Right lobe of liver (tissue), 4 donors: Measurements from ENCODE around the gene CFAP157.

Source experiments
- POLR2A ChIP-seq: fragments of 450-650 bp; IDR thresholded peaks from one replicate; pipeline ENCODE4 v1.6.1; 2017; ENCODE audit warnings: antibody characterized with exemption, mild to moderate bottlenecking
- TF ChIP-seq, protein P1 (sequence below), 4 donors: fragments of 200-600 bp in 3 of 4; fragments of 450-650 bp in 1 of 4; IDR thresholded peaks; one replicate each; pipeline versions ENCODE4 v1.5.1 to v1.8.0; 2016 to 2022; ENCODE audit warnings: antibody characterized with exemption in 4 of 4, mild to moderate bottlenecking in 2 of 4
- donor health status: DM: no; HTN: no; CAD: no.
- donor health status: DM: no; HTN: no; CAD: no.
- donor health status: DM: no; HTN: yes; CAD: no.

DNA sequence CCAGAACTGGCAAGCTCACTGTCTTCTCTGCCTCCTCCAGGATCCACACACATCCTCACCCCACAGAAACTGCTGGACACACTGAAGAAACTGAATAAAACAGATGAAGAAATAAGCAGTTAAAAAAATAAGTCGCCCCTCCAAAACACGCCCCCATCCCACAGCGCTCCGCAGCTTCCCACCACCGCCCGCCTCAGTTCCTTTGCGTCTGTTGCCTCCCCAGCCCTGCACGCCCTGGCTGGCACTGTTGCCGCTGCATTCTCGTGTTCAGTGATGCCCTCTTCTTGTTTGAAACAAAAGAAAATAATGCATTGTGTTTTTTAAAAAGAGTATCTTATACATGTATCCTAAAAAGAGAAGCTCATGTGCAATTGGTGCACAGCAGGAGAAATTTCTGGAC is 16.1 kb upstream of the CFAP157 start:
- TF ChIP-seq, protein P1, sequence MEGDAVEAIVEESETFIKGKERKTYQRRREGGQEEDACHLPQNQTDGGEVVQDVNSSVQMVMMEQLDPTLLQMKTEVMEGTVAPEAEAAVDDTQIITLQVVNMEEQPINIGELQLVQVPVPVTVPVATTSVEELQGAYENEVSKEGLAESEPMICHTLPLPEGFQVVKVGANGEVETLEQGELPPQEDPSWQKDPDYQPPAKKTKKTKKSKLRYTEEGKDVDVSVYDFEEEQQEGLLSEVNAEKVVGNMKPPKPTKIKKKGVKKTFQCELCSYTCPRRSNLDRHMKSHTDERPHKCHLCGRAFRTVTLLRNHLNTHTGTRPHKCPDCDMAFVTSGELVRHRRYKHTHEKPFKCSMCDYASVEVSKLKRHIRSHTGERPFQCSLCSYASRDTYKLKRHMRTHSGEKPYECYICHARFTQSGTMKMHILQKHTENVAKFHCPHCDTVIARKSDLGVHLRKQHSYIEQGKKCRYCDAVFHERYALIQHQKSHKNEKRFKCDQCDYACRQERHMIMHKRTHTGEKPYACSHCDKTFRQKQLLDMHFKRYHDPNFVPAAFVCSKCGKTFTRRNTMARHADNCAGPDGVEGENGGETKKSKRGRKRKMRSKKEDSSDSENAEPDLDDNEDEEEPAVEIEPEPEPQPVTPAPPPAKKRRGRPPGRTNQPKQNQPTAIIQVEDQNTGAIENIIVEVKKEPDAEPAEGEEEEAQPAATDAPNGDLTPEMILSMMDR (IDR thresholded peaks at IDR 0.05): no peak
- TF ChIP-seq POLR2A: no peak
